H1 (cell line): Measurements from ENCODE around the gene TARS3. TPM values are rescaled to one million over a fixed set of nuclear protein-coding genes. Genes with fewer than 3 reads are reported as not detected.

ENCODE experiments used
- SP4 ChIP-seq: IDR thresholded peaks from 2 replicates; pipeline ENCODE4 v1.6.1; 2012; ENCODE audit warnings: low read length, inconsistent platforms
- polyA plus RNA-seq, 7 experiments: library from polyadenylated mRNA; depleted of rRNA in 3 of 7; stranded (reverse) in 5 of 7; unstranded in 2 of 7; fragments of >200 nt in 5 of 7; fragments of 200-250 nt in 2 of 7; gene quantifications; 1 replicate in 5 of 7; 2 replicates in 1 of 7; 4 replicates in 1 of 7; pipeline versions ENCODE4 v1.2.1 to v1.2.3, GENCODE V29; 2011 to 2013; ENCODE audit warnings: missing spikeins in 2 of 7, mixed read lengths in 2 of 7
- total RNA-seq: library from RNA; stranded (reverse); fragmentation: NEBNext Ultra II Directional; extraction: Animal tissue kit (Norgen Biotek cat#: 25700); gene quantifications from 2 replicates; pipeline ENCODE4 v1.2.1, GENCODE V29; 2021

TARS3 gene
- total and polyA plus RNA-seq, 2 of the 8 experiments (the other 6 are each of a cell fraction or from before 2014, with no cell fraction given): 2.1 to 13.9 TPM

GRCh38 chr15:101731746-101732145 lies 7.5 kb upstream of the TARS3 start (continued):
- TF ChIP-seq SP4: no peak
